SK-N-SH treated with all-trans-retinoic acid at 6 μM for 48 hours (cell line): ENCODE results near the gene GLIS1.

Source experiments
- ATAC-seq: fragments of 200-7000 bp; cut with Tn5 transposase; 3 replicates; pipeline ENCODE4 v1.9.1; 2020; ENCODE audit warnings: mild to moderate bottlenecking, moderate library complexity
- ARNTL ChIP-seq: fragments of 450-650 bp; formaldehyde crosslinking; IDR thresholded peaks from 2 replicates; pipeline ENCODE4 v1.5.0; 2020; ENCODE audit warnings: low read depth, mild to moderate bottlenecking, moderate library complexity, borderline replicate concordance
- BACH2 ChIP-seq: fragments of 250-450 bp; sonication (Bioruptor Pico); IDR thresholded peaks from 2 replicates; pipeline ENCODE4 v1.9.0; 2021; ENCODE audit warnings: mild to moderate bottlenecking, borderline replicate concordance
- CREB5 ChIP-seq: fragments of 250-450 bp; sonication (Bioruptor Pico); IDR thresholded peaks from 2 replicates; pipeline ENCODE4 v1.5.1; 2020; ENCODE audit warnings: low read depth, mild to moderate bottlenecking, moderate library complexity
- CSDC2 ChIP-seq: fragments of 250-450 bp; sonication (Bioruptor Pico); IDR thresholded peaks from 2 replicates; pipeline ENCODE4 v1.5.0; 2020; ENCODE audit warnings: mild to moderate bottlenecking, moderate library complexity
- ESRRG ChIP-seq: fragments of 250-450 bp; sonication (Bioruptor Pico); IDR thresholded peaks from 2 replicates; pipeline ENCODE4 v1.6.1; 2021; ENCODE audit warnings: mild to moderate bottlenecking
- ISL1 ChIP-seq: fragments of 250-450 bp; sonication (Bioruptor Pico); IDR thresholded peaks from 2 replicates; pipeline ENCODE4 v2.1.2; 2022; ENCODE audit warnings: mild to moderate bottlenecking, moderate library complexity
- OSR1 ChIP-seq: fragments of 250-450 bp; sonication (Bioruptor Pico); IDR thresholded peaks from 2 replicates; pipeline ENCODE4 v1.8.0; 2022; ENCODE audit warnings: moderate library complexity, mild to moderate bottlenecking, inconsistent platforms
- POU6F1 ChIP-seq: fragments of 250-450 bp; sonication (Bioruptor Pico); IDR thresholded peaks from 2 replicates; pipeline ENCODE4 v1.8.0; 2021; ENCODE audit warnings: low read depth, mild to moderate bottlenecking, moderate library complexity, borderline replicate concordance
- PPARA ChIP-seq: fragments of 250-450 bp; sonication (Bioruptor Pico); IDR thresholded peaks from 2 replicates; pipeline ENCODE4 v1.5.0; 2020; ENCODE audit warnings: mild to moderate bottlenecking, borderline replicate concordance
- RARB ChIP-seq: fragments of 250-450 bp; sonication (Bioruptor Pico); IDR thresholded peaks from 2 replicates; pipeline ENCODE4 v1.8.0; 2021; ENCODE audit warnings: mild to moderate bottlenecking, moderate library complexity
- TCF4 ChIP-seq: fragments of 250-450 bp; sonication (Bioruptor Pico); IDR thresholded peaks from 2 replicates; pipeline ENCODE4 v1.8.0; 2021; ENCODE audit warnings: mild to moderate bottlenecking, moderate library complexity, borderline replicate concordance
- TOX ChIP-seq: fragments of 250-450 bp; sonication (Bioruptor Pico); IDR thresholded peaks from 2 replicates; pipeline ENCODE4 v1.8.0; 2021; ENCODE audit warnings: mild to moderate bottlenecking, moderate library complexity, borderline replicate concordance
- TSHZ2 ChIP-seq: fragments of 250-450 bp; sonication (Bioruptor Pico); IDR thresholded peaks from 2 replicates; pipeline ENCODE4 v1.5.0; 2020; ENCODE audit warnings: mild to moderate bottlenecking, moderate library complexity
- ZC3H10 ChIP-seq: fragments of 250-450 bp; sonication (Bioruptor Pico); IDR thresholded peaks from 2 replicates; pipeline ENCODE4 v1.5.1; 2021; ENCODE audit warnings: mild to moderate bottlenecking, moderate library complexity
- ZFP3 ChIP-seq: fragments of 250-450 bp; sonication (Bioruptor Pico); IDR thresholded peaks from 2 replicates; pipeline ENCODE4 v1.5.0; 2020; ENCODE audit warnings: mild to moderate bottlenecking, moderate library complexity
- ZFP30 ChIP-seq: fragments of 450-650 bp; formaldehyde crosslinking; IDR thresholded peaks from 2 replicates; pipeline ENCODE4 v1.5.0; 2022; ENCODE audit warnings: mild to moderate bottlenecking, moderate library complexity
- ZNF565 ChIP-seq: fragments of 450-650 bp; formaldehyde crosslinking; conservative IDR thresholded peaks from 2 replicates; pipeline ENCODE4 v1.5.0; 2020; ENCODE audit warnings: low read depth, mild to moderate bottlenecking, moderate library complexity
- ZNF70 ChIP-seq: fragments of 450-650 bp; formaldehyde crosslinking; IDR thresholded peaks from 2 replicates; pipeline ENCODE4 v1.5.0; 2020; ENCODE audit warnings: mild to moderate bottlenecking, moderate library complexity
- ZNF8 ChIP-seq: fragments of 450-650 bp; formaldehyde crosslinking; IDR thresholded peaks from 2 replicates; pipeline ENCODE4 v1.5.0; 2020; ENCODE audit warnings: mild to moderate bottlenecking, moderate library complexity
- TF ChIP-seq, protein P1 (sequence below): fragments of 250-450 bp; sonication (Bioruptor Pico); IDR thresholded peaks from 2 replicates; pipeline ENCODE4 v1.5.1; 2021; ENCODE audit warnings: mild to moderate bottlenecking, moderate library complexity

GLIS1 gene

GRCh38 chr1:53685272-53686051, 53.5 kb downstream of the GLIS1 start:
- TF ChIP-seq OSR1 (CRISPR knock-in tag) (no peak), ESRRG (CRISPR knock-in tag) (no peak), ZNF8 (no peak), TOX (CRISPR knock-in tag) (no peak), BACH2 (CRISPR knock-in tag) (no peak), CREB5 (CRISPR knock-in tag) (no peak), ZFP3 (CRISPR knock-in tag) (no peak), ZFP30 (CRISPR knock-in tag) (no peak), PPARA (no peak), CSDC2 (CRISPR knock-in tag) (no peak), TCF4 (no peak), POU6F1 (no peak), ZNF70 (CRISPR knock-in tag) (no peak), TSHZ2 (CRISPR knock-in tag) (no peak), RARB (CRISPR knock-in tag) (no peak), ZNF565 (CRISPR knock-in tag) (no peak), ISL1 (CRISPR knock-in tag) (no peak), ZC3H10 (CRISPR knock-in tag) (no peak)
- TF ChIP-seq, protein P1, sequence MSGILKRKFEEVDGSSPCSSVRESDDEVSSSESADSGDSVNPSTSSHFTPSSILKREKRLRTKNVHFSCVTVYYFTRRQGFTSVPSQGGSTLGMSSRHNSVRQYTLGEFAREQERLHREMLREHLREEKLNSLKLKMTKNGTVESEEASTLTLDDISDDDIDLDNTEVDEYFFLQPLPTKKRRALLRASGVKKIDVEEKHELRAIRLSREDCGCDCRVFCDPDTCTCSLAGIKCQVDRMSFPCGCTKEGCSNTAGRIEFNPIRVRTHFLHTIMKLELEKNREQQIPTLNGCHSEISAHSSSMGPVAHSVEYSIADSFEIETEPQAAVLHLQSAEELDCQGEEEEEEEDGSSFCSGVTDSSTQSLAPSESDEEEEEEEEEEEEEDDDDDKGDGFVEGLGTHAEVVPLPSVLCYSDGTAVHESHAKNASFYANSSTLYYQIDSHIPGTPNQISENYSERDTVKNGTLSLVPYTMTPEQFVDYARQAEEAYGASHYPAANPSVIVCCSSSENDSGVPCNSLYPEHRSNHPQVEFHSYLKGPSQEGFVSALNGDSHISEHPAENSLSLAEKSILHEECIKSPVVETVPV (CRISPR knock-in tag) = no peak
- peak; percentile 64 for ATAC-seq

- no peak for ATAC-seq
- TF ChIP-seq TCF4 (no peak), ISL1 (CRISPR knock-in tag) (no peak), ZFP30 (CRISPR knock-in tag) (no peak), ARNTL (CRISPR knock-in tag) (no peak), TOX (CRISPR knock-in tag) (no peak), ZC3H10 (CRISPR knock-in tag) (no peak), ESRRG (CRISPR knock-in tag) (no peak), CREB5 (CRISPR knock-in tag) (no peak), ZFP3 (CRISPR knock-in tag) (no peak)
- TF ChIP-seq, protein P1 (CRISPR knock-in tag) = no peak
Observed at GRCh38 chr1:53684741-53685140, 54.2 kb downstream of the GLIS1 start.
